HEK293 (cell line): Measurements from ENCODE around the gene CLDN10.

Experiments
- CTCF ChIA-PET: fragments of 350-600 bp; formaldehyde crosslinking; extraction: SDS; loops from one replicate; lab custom pipeline; 2021; ENCODE audit warnings: antibody characterized with exemption; lab: Yijun Ruan, JAX
- POLR2A ChIA-PET: fragments of 300-600 bp; formaldehyde crosslinking; extraction: SDS; loops from one replicate; lab custom pipeline; 2020; ENCODE audit warnings: antibody characterized with exemption, inconsistent platforms; lab: Yijun Ruan, JAX
- H3K27ac ChIP-seq: fragments of 200-500 bp; sonication (Bioruptor generic); 2 replicates; pipeline ENCODE4 v1.5.1; 2014; ENCODE audit warnings: low read depth, low read length, control low read depth, inconsistent platforms; ENCODE audit errors: extremely low read depth
- H3K36me3 ChIP-seq, 2 experiments: fragments of 200-500 bp in 1 of 2; sonication (Bioruptor generic) in 1 of 2; 1 replicate in 1 of 2; 2 replicates in 1 of 2; pipeline ENCODE4 v1.5.1; 2014 to 2017; ENCODE audit warnings: inconsistent platforms in 2 of 2, low read length in 2 of 2; ENCODE audit not compliant: control insufficient read depth in 2 of 2, insufficient read depth in 1 of 2
- H3K4me1 ChIP-seq: fragments of 200-500 bp; sonication (Bioruptor generic); 2 replicates; pipeline ENCODE4 v1.5.1; 2014; ENCODE audit warnings: mild to moderate bottlenecking, low read length, inconsistent platforms; ENCODE audit not compliant: control insufficient read depth, insufficient read depth
- H3K4me3 ChIP-seq: 2 replicates; pipeline ENCODE4 v1.5.1; 2011; ENCODE audit warnings: low read depth, mild to moderate bottlenecking, control low read depth, low read length, moderate library complexity
- H3K9me3 ChIP-seq: fragments of 200-500 bp; sonication (Bioruptor generic); 2 replicates; pipeline ENCODE4 v1.5.1; 2014; ENCODE audit warnings: low read depth, low read length, inconsistent platforms; ENCODE audit not compliant: control insufficient read depth, insufficient read depth
- GLI4 ChIP-seq: fragments of 450-650 bp; formaldehyde crosslinking; IDR thresholded peaks from 2 replicates; pipeline ENCODE4 v1.5.1; 2016; ENCODE audit warnings: missing biosample characterization, missing genetic modification characterization
- KLF7 ChIP-seq: fragments of 450-650 bp; formaldehyde crosslinking; IDR thresholded peaks from 2 replicates; pipeline ENCODE4 v1.5.1; 2016; ENCODE audit warnings: missing biosample characterization, missing genetic modification characterization, borderline replicate concordance
- KLF8 ChIP-seq: fragments of 450-650 bp; formaldehyde crosslinking; IDR thresholded peaks from 2 replicates; pipeline ENCODE4 v1.5.1; 2016; ENCODE audit warnings: missing biosample characterization, missing genetic modification characterization
- SP7 ChIP-seq: fragments of 450-650 bp; formaldehyde crosslinking; IDR thresholded peaks from 2 replicates; pipeline ENCODE4 v1.5.1; 2016; ENCODE audit warnings: missing biosample characterization, missing genetic modification characterization
- ZBTB7A ChIP-seq: fragments of 450-650 bp; formaldehyde crosslinking; IDR thresholded peaks from 2 replicates; pipeline ENCODE4 v1.5.1; 2016; ENCODE audit warnings: low read depth, missing biosample characterization, missing genetic modification characterization
- ZEB2 ChIP-seq: fragments of 450-650 bp; formaldehyde crosslinking; IDR thresholded peaks from 2 replicates; pipeline ENCODE4 v1.5.1; 2016; ENCODE audit warnings: missing biosample characterization, missing genetic modification characterization
- ZFP3 ChIP-seq: fragments of 450-650 bp; formaldehyde crosslinking; IDR thresholded peaks from 2 replicates; pipeline ENCODE4 v1.5.1; 2016; ENCODE audit warnings: low read depth, missing biosample characterization, missing genetic modification characterization
- ZFP41 ChIP-seq: fragments of 450-650 bp; formaldehyde crosslinking; IDR thresholded peaks from 2 replicates; pipeline ENCODE4 v1.5.1; 2016; ENCODE audit warnings: missing biosample characterization, missing genetic modification characterization, borderline replicate concordance
- ZNF133 ChIP-seq: fragments of 450-650 bp; formaldehyde crosslinking; IDR thresholded peaks from 2 replicates; pipeline ENCODE4 v1.5.1; 2016; ENCODE audit warnings: missing biosample characterization, missing genetic modification characterization
- ZNF140 ChIP-seq: fragments of 450-650 bp; formaldehyde crosslinking; IDR thresholded peaks from 2 replicates; pipeline ENCODE4 v1.5.1; 2016; ENCODE audit warnings: missing biosample characterization, missing genetic modification characterization
- ZNF175 ChIP-seq: fragments of 450-650 bp; formaldehyde crosslinking; IDR thresholded peaks from 2 replicates; pipeline ENCODE4 v1.5.1; 2016; ENCODE audit warnings: missing biosample characterization, missing genetic modification characterization
- ZNF211 ChIP-seq: fragments of 450-650 bp; formaldehyde crosslinking; IDR thresholded peaks from 2 replicates; pipeline ENCODE4 v1.5.1; 2016; ENCODE audit warnings: low read depth, missing biosample characterization, missing genetic modification characterization
- ZNF335 ChIP-seq: fragments of 450-650 bp; formaldehyde crosslinking; conservative IDR thresholded peaks from 2 replicates; pipeline ENCODE4 v1.5.1; 2016; ENCODE audit warnings: missing biosample characterization, missing genetic modification characterization
- ZNF391 ChIP-seq: fragments of 450-650 bp; formaldehyde crosslinking; IDR thresholded peaks from 2 replicates; pipeline ENCODE4 v1.5.1; 2016; ENCODE audit warnings: low read depth, missing biosample characterization, missing genetic modification characterization, borderline replicate concordance
- ZNF510 ChIP-seq: fragments of 450-650 bp; formaldehyde crosslinking; IDR thresholded peaks from 2 replicates; pipeline ENCODE4 v1.5.1; 2018; ENCODE audit warnings: mild to moderate bottlenecking, missing genetic modification characterization, missing biosample characterization; ENCODE audit not compliant: insufficient replicate concordance
- ZNF548 ChIP-seq: fragments of 450-650 bp; formaldehyde crosslinking; IDR thresholded peaks from 2 replicates; pipeline ENCODE4 v1.5.1; 2016; ENCODE audit warnings: missing biosample characterization, missing genetic modification characterization
- ZNF549 ChIP-seq: fragments of 450-650 bp; IDR thresholded peaks from 2 replicates; pipeline ENCODE4 v1.5.1; 2018; ENCODE audit warnings: missing biosample characterization, missing genetic modification characterization, mild to moderate bottlenecking, inconsistent platforms, moderate library complexity
- ZNF560 ChIP-seq: fragments of 450-650 bp; formaldehyde crosslinking; IDR thresholded peaks from 2 replicates; pipeline ENCODE4 v1.5.1; 2017; ENCODE audit warnings: missing biosample characterization, missing genetic modification characterization, borderline replicate concordance
- ZNF654 ChIP-seq: fragments of 450-650 bp; formaldehyde crosslinking; IDR thresholded peaks from 2 replicates; pipeline ENCODE4 v1.5.1; 2016; ENCODE audit warnings: low read depth, missing biosample characterization, missing genetic modification characterization
- ZNF677 ChIP-seq: fragments of 450-650 bp; IDR thresholded peaks from 2 replicates; pipeline ENCODE4 v1.5.0; 2018; ENCODE audit warnings: missing biosample characterization, mild to moderate bottlenecking, missing genetic modification characterization, moderate library complexity
- ZNF707 ChIP-seq: fragments of 450-650 bp; formaldehyde crosslinking; IDR thresholded peaks from 2 replicates; pipeline ENCODE4 v1.5.1; 2016; ENCODE audit warnings: missing biosample characterization, missing genetic modification characterization
- ZNF792 ChIP-seq: fragments of 450-650 bp; formaldehyde crosslinking; IDR thresholded peaks from 2 replicates; pipeline ENCODE4 v1.5.1; 2016; ENCODE audit warnings: missing biosample characterization, missing genetic modification characterization
- ZNF830 ChIP-seq: fragments of 450-650 bp; IDR thresholded peaks from 2 replicates; pipeline ENCODE4 v1.5.0; 2018; ENCODE audit warnings: missing biosample characterization, missing genetic modification characterization, low read depth, mild to moderate bottlenecking, moderate library complexity
- ZSCAN16 ChIP-seq: fragments of 450-650 bp; formaldehyde crosslinking; IDR thresholded peaks from 2 replicates; pipeline ENCODE4 v1.5.1; 2016; ENCODE audit warnings: missing biosample characterization, missing genetic modification characterization
- TF ChIP-seq, protein P1 (sequence below): fragments of 450-650 bp; formaldehyde crosslinking; IDR thresholded peaks from 2 replicates; pipeline ENCODE4 v1.5.1; 2017; ENCODE audit warnings: missing biosample characterization, missing genetic modification characterization
- TF ChIP-seq, protein P2 (sequence below): fragments of 450-650 bp; formaldehyde crosslinking; optimal IDR thresholded peaks from 2 replicates; pipeline ENCODE3; 2016; ENCODE audit warnings: missing biosample characterization, mild to moderate bottlenecking, missing genetic modification characterization
- TF ChIP-seq, protein P3 (sequence below): fragments of 450-650 bp; formaldehyde crosslinking; IDR thresholded peaks from 2 replicates; pipeline ENCODE4 v1.5.1; 2016; ENCODE audit warnings: missing biosample characterization, missing genetic modification characterization
- TF ChIP-seq, protein P4 (sequence below): fragments of 450-650 bp; formaldehyde crosslinking; IDR thresholded peaks from 2 replicates; pipeline ENCODE4 v1.5.1; 2016; ENCODE audit warnings: missing biosample characterization, missing genetic modification characterization
- TF ChIP-seq, protein P5 (sequence below): fragments of 450-650 bp; formaldehyde crosslinking; IDR thresholded peaks from 2 replicates; pipeline ENCODE4 v1.5.1; 2016; ENCODE audit warnings: missing biosample characterization, missing genetic modification characterization

Gene CLDN10

DNA sequence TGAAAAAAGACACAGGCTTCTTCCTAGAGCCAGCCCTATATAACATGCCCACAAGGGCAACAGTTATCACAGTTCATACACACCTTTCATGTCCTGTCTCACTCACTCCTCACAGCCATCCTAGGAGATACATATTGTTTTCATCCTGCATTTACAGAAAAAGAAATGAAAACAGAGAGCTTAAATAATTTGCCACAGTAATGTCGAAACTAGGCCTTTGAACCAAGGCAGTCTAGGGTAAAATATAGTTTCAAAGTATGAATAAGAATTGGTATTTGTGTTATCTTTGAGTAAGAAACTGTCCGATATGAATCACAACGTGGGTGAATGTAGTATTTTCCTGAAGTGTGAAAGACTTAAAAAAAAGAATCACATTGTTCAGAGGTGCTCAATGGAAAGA, 26.8 kb downstream of the CLDN10 start:
- CTCF ChIA-PET = no interaction called here
- no peak overlapping the region for H3K4me3 ChIP-seq
- TF ChIP-seq, protein P1, sequence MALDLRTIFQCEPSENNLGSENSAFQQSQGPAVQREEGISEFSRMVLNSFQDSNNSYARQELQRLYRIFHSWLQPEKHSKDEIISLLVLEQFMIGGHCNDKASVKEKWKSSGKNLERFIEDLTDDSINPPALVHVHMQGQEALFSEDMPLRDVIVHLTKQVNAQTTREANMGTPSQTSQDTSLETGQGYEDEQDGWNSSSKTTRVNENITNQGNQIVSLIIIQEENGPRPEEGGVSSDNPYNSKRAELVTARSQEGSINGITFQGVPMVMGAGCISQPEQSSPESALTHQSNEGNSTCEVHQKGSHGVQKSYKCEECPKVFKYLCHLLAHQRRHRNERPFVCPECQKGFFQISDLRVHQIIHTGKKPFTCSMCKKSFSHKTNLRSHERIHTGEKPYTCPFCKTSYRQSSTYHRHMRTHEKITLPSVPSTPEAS (tag by site-specific recombination) = no peak
- TF ChIP-seq ZNF549 (tag by site-specific recombination) (no peak), KLF7 (tag by site-specific recombination) (no peak), ZNF140 (tag by site-specific recombination) (no peak), ZNF175 (tag by site-specific recombination) (no peak), ZNF830 (no peak), ZNF548 (tag by site-specific recombination) (no peak), ZNF654 (tag by site-specific recombination) (no peak), KLF8 (no peak), SP7 (tag by site-specific recombination) (no peak), GLI4 (tag by site-specific recombination) (no peak), ZNF560 (no peak), ZNF792 (tag by site-specific recombination) (no peak), ZFP3 (no peak), ZNF707 (no peak)
- TF ChIP-seq, protein P2, sequence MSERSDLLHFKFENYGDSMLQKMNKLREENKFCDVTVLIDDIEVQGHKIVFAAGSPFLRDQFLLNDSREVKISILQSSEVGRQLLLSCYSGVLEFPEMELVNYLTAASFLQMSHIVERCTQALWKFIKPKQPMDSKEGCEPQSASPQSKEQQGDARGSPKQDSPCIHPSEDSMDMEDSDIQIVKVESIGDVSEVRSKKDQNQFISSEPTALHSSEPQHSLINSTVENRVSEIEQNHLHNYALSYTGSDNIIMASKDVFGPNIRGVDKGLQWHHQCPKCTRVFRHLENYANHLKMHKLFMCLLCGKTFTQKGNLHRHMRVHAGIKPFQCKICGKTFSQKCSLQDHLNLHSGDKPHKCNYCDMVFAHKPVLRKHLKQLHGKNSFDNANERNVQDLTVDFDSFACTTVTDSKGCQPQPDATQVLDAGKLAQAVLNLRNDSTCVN (tag by site-specific recombination) = no peak
- TF ChIP-seq, protein P3, sequence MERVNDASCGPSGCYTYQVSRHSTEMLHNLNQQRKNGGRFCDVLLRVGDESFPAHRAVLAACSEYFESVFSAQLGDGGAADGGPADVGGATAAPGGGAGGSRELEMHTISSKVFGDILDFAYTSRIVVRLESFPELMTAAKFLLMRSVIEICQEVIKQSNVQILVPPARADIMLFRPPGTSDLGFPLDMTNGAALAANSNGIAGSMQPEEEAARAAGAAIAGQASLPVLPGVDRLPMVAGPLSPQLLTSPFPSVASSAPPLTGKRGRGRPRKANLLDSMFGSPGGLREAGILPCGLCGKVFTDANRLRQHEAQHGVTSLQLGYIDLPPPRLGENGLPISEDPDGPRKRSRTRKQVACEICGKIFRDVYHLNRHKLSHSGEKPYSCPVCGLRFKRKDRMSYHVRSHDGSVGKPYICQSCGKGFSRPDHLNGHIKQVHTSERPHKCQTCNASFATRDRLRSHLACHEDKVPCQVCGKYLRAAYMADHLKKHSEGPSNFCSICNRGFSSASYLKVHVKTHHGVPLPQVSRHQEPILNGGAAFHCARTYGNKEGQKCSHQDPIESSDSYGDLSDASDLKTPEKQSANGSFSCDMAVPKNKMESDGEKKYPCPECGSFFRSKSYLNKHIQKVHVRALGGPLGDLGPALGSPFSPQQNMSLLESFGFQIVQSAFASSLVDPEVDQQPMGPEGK = no peak
- no peak overlapping the region for H3K27ac ChIP-seq
- POLR2A ChIA-PET = no interaction called here
- H3K9me3 ChIP-seq = no peaks in the 10 kb centered on the region
- peaks cover 31 to 67% of the 10 kb centered on the region in 2 experiments for H3K36me3 ChIP-seq
- no peaks in the 10 kb centered on the region for H3K4me1 ChIP-seq

DNA sequence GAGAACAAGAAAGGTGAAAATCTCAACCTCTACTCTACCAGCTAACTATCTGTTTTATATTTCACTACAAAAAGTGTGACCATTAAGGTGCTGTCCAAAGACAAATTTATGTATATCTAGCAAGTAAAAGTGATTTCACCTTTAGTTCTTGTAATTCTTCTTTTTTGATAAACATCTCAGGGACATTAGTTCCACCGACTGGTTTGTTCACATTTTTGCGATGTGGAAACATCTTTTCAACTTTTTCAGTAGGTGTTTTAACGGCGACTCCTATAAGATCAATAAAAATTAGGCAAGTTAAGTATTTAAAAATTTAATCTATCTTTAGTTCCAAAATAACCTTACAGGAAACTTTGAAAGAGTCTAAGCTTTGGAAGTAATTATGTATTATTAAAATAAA, 33.3 kb downstream of the CLDN10 start:
- ChIA-PET CTCF (no interaction called here), POLR2A (no interaction called here)
- no peak overlapping the region for H3K4me3 ChIP-seq
- H3K9me3 ChIP-seq = no peaks in the 10 kb centered on the region
- H3K4me1 ChIP-seq = no peaks in the 10 kb centered on the region
- no peak for TF ChIP-seq ZEB2 (tag by site-specific recombination)
- TF ChIP-seq ZNF677 = no peak
- TF ChIP-seq ZNF133 (tag by site-specific recombination) = no peak
- TF ChIP-seq ZBTB7A (tag by site-specific recombination) = no peak
- TF ChIP-seq ZSCAN16 = no peak
- no peak for TF ChIP-seq ZNF211 (tag by site-specific recombination)
- TF ChIP-seq ZNF510 = no peak
- no peak for TF ChIP-seq GLI4 (tag by site-specific recombination)
- TF ChIP-seq, protein P4, sequence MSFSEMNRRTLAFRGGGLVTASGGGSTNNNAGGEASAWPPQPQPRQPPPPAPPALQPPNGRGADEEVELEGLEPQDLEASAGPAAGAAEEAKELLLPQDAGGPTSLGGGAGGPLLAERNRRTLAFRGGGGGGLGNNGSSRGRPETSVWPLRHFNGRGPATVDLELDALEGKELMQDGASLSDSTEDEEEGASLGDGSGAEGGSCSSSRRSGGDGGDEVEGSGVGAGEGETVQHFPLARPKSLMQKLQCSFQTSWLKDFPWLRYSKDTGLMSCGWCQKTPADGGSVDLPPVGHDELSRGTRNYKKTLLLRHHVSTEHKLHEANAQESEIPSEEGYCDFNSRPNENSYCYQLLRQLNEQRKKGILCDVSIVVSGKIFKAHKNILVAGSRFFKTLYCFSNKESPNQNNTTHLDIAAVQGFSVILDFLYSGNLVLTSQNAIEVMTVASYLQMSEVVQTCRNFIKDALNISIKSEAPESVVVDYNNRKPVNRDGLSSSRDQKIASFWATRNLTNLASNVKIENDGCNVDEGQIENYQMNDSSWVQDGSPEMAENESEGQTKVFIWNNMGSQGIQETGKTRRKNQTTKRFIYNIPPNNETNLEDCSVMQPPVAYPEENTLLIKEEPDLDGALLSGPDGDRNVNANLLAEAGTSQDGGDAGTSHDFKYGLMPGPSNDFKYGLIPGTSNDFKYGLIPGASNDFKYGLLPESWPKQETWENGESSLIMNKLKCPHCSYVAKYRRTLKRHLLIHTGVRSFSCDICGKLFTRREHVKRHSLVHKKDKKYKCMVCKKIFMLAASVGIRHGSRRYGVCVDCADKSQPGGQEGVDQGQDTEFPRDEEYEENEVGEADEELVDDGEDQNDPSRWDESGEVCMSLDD (tag by site-specific recombination) = no peak
- TF ChIP-seq, protein P5, sequence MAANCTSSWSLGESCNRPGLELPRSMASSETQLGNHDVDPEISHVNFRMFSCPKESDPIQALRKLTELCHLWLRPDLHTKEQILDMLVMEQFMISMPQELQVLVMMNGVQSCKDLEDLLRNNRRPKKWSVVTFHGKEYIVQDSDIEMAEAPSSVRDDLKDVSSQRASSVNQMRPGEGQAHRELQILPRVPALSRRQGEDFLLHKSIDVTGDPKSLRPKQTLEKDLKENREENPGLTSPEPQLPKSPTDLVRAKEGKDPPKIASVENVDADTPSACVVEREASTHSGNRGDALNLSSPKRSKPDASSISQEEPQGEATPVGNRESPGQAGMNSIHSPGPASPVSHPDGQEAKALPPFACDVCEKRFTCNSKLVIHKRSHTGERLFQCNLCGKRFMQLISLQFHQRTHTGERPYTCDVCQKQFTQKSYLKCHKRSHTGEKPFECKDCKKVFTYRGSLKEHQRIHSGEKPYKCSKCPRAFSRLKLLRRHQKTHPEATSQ (tag by site-specific recombination) = no peak
- TF ChIP-seq ZFP41 (tag by site-specific recombination) = no peak
- no peak for TF ChIP-seq ZNF335 (tag by site-specific recombination)
- no peak for TF ChIP-seq ZNF391 (tag by site-specific recombination)
- H3K36me3 ChIP-seq = peaks cover 48 to 75% of the 10 kb centered on the region in 2 experiments
- H3K27ac ChIP-seq = no peak overlapping the region
